Keratinocyte (primary cell): ENCODE results near the gene ZNF362. TPM values are rescaled to one million over a fixed set of nuclear protein-coding genes. Genes with fewer than 3 reads are reported as not detected.

Experiments
- DNase-seq: peaks from one replicate; pipeline ENCODE4 v3.0.0-alpha.2; 2011; ENCODE audit warnings: low read depth, missing footprints, low spot score
- FAIRE-seq: peaks from 2 replicates; lab custom pipeline; 2011; peaks lifted over from hg19 to GRCh38; lab: Jason Lieb, UNC
- H2AFZ ChIP-seq: 2 replicates; pipeline ENCODE4 v1.6.0; 2012; ENCODE audit warnings: low read length, control low read depth, inconsistent platforms; ENCODE audit not compliant: control insufficient read depth
- H3K27ac ChIP-seq: 2 replicates; pipeline ENCODE4 v1.5.1; 2011; ENCODE audit warnings: low read length; ENCODE audit not compliant: control insufficient read depth, insufficient read depth
- H3K27me3 ChIP-seq: 3 replicates; pipeline ENCODE4 v1.6.0; 2011; ENCODE audit warnings: low read length; ENCODE audit not compliant: control insufficient read depth, insufficient read depth; ENCODE audit errors: extremely low read depth
- H3K36me3 ChIP-seq, 2 experiments: 2 replicates in 1 of 2; 3 replicates in 1 of 2; pipeline ENCODE4 v1.5.1; 2011; ENCODE audit warnings: low read length in 2 of 2, mild to moderate bottlenecking in 1 of 2; ENCODE audit not compliant: control insufficient read depth in 2 of 2, insufficient read depth in 2 of 2; ENCODE audit errors: extremely low read depth in 1 of 2
- H3K4me1 ChIP-seq: 3 replicates; pipeline ENCODE4 v1.5.1; 2011; ENCODE audit warnings: low read length; ENCODE audit not compliant: control insufficient read depth, insufficient read depth; ENCODE audit errors: extremely low read depth
- H3K4me2 ChIP-seq: 3 replicates; pipeline ENCODE4 v1.6.0; 2011; ENCODE audit warnings: low read depth, low read length; ENCODE audit not compliant: control insufficient read depth, insufficient read depth; ENCODE audit errors: extremely low read depth
- H3K4me3 ChIP-seq, 3 experiments: fragments of 200-600 bp in 1 of 3; sonication (generic) in 1 of 3; 2 replicates in 2 of 3; 3 replicates in 1 of 3; pipeline ENCODE4 v1.5.1; 2011 to 2016; ENCODE audit warnings: low read length in 3 of 3, mild to moderate bottlenecking in 3 of 3, control low read depth in 2 of 3, inconsistent platforms in 1 of 3, low read depth in 1 of 3, mixed read lengths in 1 of 3, mixed run types in 1 of 3, moderate library complexity in 1 of 3; ENCODE audit not compliant: control insufficient read depth in 2 of 3, insufficient read depth in 2 of 3; ENCODE audit errors: extremely low read depth in 1 of 3
- H3K79me2 ChIP-seq: 2 replicates; pipeline ENCODE4 v1.6.0; 2012; ENCODE audit warnings: low read length; ENCODE audit not compliant: control insufficient read depth, insufficient read depth
- H3K9ac ChIP-seq: 3 replicates; pipeline ENCODE4 v1.6.0; 2011; ENCODE audit warnings: low read length; ENCODE audit not compliant: control insufficient read depth, insufficient read depth; ENCODE audit errors: extremely low read depth
- H3K9me1 ChIP-seq: 3 replicates; pipeline ENCODE4 v1.6.0; 2011; ENCODE audit warnings: low read length; ENCODE audit not compliant: control insufficient read depth, insufficient read depth; ENCODE audit errors: extremely low read depth
- H3K9me3 ChIP-seq: 2 replicates; pipeline ENCODE4 v1.5.1; 2012; ENCODE audit warnings: low read depth, low read length; ENCODE audit not compliant: control insufficient read depth
- H4K20me1 ChIP-seq: 3 replicates; pipeline ENCODE4 v1.6.0; 2011; ENCODE audit warnings: low read length; ENCODE audit not compliant: control insufficient read depth, insufficient read depth; ENCODE audit errors: extremely low read depth
- CTCF ChIP-seq, 3 experiments: IDR thresholded peaks in 1 of 3; conservative IDR thresholded peaks in 1 of 3; optimal IDR thresholded peaks in 1 of 3; 2 replicates in 2 of 3; 3 replicates in 1 of 3; pipeline versions ENCODE3 to v1.5.1; 2011; ENCODE audit warnings: low read length in 3 of 3, mild to moderate bottlenecking in 3 of 3, moderate library complexity in 2 of 3, control low read depth in 1 of 3, inconsistent platforms in 1 of 3; ENCODE audit not compliant: insufficient read depth in 2 of 3; ENCODE audit errors: extremely low read depth in 1 of 3
- EZH2 ChIP-seq: IDR thresholded peaks from one replicate; pipeline ENCODE4 v1.6.1; 2012; ENCODE audit warnings: inconsistent platforms, mild to moderate bottlenecking, low read length, moderate library complexity
- dilution Hi-C: fragments of 300-500 bp; cut with MboI; formaldehyde crosslinking; loops from one replicate; pipeline ENCODE4 v1.7.0; 2020; ENCODE audit warnings: low sequenced_read_pairs; ENCODE audit not compliant: extremely low pct_ligation_motif_present
- polyA plus RNA-seq, 5 experiments: library from polyadenylated mRNA; depleted of rRNA in 3 of 5; stranded (reverse) in 3 of 5; stranded (forward) in 1 of 5; unstranded in 1 of 5; fragments of >200 nt; gene quantifications; 1 replicate in 1 of 5; 2 replicates in 3 of 5; 3 replicates in 1 of 5; pipeline versions ENCODE4 v1.2.1 to v1.2.3, GENCODE V29; 2011 to 2012; ENCODE audit warnings: missing spikeins in 2 of 5, low read depth in 1 of 5, low replicate concordance in 1 of 5

The ZNF362 gene
- polyA plus RNA-seq, 1 donor (not counting 4 experiments of a cell fraction or from before 2014, with no cell fraction given) = 2.2 TPM

DNA sequence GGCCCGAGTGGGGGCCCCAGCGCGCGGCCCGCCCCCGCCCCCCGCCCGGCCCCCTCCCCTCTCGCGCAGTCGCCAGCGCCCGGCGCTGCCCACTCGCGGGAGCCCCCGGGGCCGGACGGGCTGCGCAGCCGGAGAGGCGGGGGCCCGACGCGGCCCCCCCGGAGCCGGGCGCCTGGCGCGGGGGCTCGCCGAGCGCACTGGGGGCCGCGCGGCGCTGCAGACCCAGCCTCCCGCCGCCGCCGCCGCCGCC, 146 bp upstream of the ZNF362 start:
- Histone ChIP-seq H3K27ac (no peak overlapping the region), H3K9me1 (no peaks in the 10 kb centered on the region), H4K20me1 (peaks cover 2% of the 10 kb centered on the region), H2AFZ (no peak overlapping the region), H3K9ac (peak overlapping the region; percentile 9), H3K27me3 (no peaks in the 10 kb centered on the region), H3K79me2 (no peaks in the 10 kb centered on the region), H3K36me3 (no peaks in the 10 kb centered on the region), H3K4me1 (peaks cover 15% of the 10 kb centered on the region), H3K9me3 (no peaks in the 10 kb centered on the region), H3K4me2 (no peak overlapping the region), H3K4me3 (no peak overlapping the region)
- TF ChIP-seq CTCF (optimal IDR thresholded peaks at IDR 0.05 in 1 of 3, IDR thresholded peaks at IDR 0.05 in 1 of 3, conservative IDR thresholded peaks at IDR 0.05 in 1 of 3; ENCODE audit: extremely low read depth in 1 of 3, insufficient read depth in 2 of 3, low read length in 3 of 3) (no peak), EZH2 (no peak)
- dilution Hi-C loops = no loop called here
- no peak for DNase-seq
- FAIRE-seq = no peak

- H3K36me3 ChIP-seq = no peaks in the 10 kb centered on the region
- dilution Hi-C loops = no loop called here
Observed at GRCh38 chr1:33257207-33257771, 997 bp downstream of the ZNF362 start.

More at GRCh38 chr1:33257207-33257771, 997 bp downstream of the ZNF362 start:
- FAIRE-seq = no peak
- no peaks in the 10 kb centered on the region for H3K27me3 ChIP-seq
- no peaks in the 10 kb centered on the region for H3K79me2 ChIP-seq
- H2AFZ ChIP-seq = peak overlapping the region; percentile 52
- no peak for DNase-seq
- H3K9me1 ChIP-seq = no peaks in the 10 kb centered on the region
- peaks cover 15% of the 10 kb centered on the region for H3K4me1 ChIP-seq
- H3K4me3 ChIP-seq = peak overlapping the region; percentile 41 to 74 (median 66)
- peak overlapping the region; percentile 93 for H3K4me2 ChIP-seq
- TF ChIP-seq CTCF (optimal IDR thresholded peaks at IDR 0.05 in 1 of 3, IDR thresholded peaks at IDR 0.05 in 1 of 3, conservative IDR thresholded peaks at IDR 0.05 in 1 of 3; ENCODE audit: extremely low read depth in 1 of 3, insufficient read depth in 2 of 3, low read length in 3 of 3) (no peak), EZH2 (no peak)
- H3K27ac ChIP-seq = peak overlapping the region; percentile 74
- peaks cover 4% of the 10 kb centered on the region for H4K20me1 ChIP-seq
- no peaks in the 10 kb centered on the region for H3K9me3 ChIP-seq
- H3K9ac ChIP-seq = peak overlapping the region; percentile 83
